ENCODE measurements around the gene DAPK2.

DAPK2 gene

GRCh38 chr15:63894662-63894949, 151.7 kb downstream of the DAPK2 start:
- H3K4me1 Mint-ChIP-seq, result peaks cover 37% of the 10 kb centered on the region
- no peak overlapping the region for H3K4me3 Mint-ChIP-seq
- no peaks in the 10 kb centered on the region for H3K36me3 Mint-ChIP-seq (ENCODE audit: low read depth)
- TF ChIP-seq CTCF (IDR thresholded peaks at IDR 0.05; ENCODE audit: unreplicated experiment in 3 of 3), result no peak
- H3K9me3 Mint-ChIP-seq, result no peaks in the 10 kb centered on the region
- peaks cover 23% of the 10 kb centered on the region for H3K27me3 Mint-ChIP-seq (ENCODE audit: low read depth)
- no peak overlapping the region for H3K27ac Mint-ChIP-seq

- H3K27ac Mint-ChIP-seq, result no peak overlapping the region
- H3K4me3 Mint-ChIP-seq, result no peak overlapping the region
- H3K27me3 Mint-ChIP-seq (ENCODE audit: low read depth), result peaks cover 23% of the 10 kb centered on the region
- no peak for TF ChIP-seq CTCF (IDR thresholded peaks at IDR 0.05; ENCODE audit: unreplicated experiment in 3 of 3)
- H3K4me1 Mint-ChIP-seq, result peaks cover 33% of the 10 kb centered on the region
- H3K9me3 Mint-ChIP-seq, result no peaks in the 10 kb centered on the region
- H3K36me3 Mint-ChIP-seq (ENCODE audit: low read depth), result no peaks in the 10 kb centered on the region
Observed at GRCh38 chr15:63893866-63894661, 152.2 kb downstream of the DAPK2 start.

GRCh38 chr15:63892794-63893441, 153.4 kb downstream of the DAPK2 start:
- TF ChIP-seq CTCF (IDR thresholded peaks at IDR 0.05; ENCODE audit: unreplicated experiment in 3 of 3), result no peak

GRCh38 chr15:63891768-63892133, 154.5 kb downstream of the DAPK2 start:
- TF ChIP-seq CTCF (IDR thresholded peaks at IDR 0.05; ENCODE audit: unreplicated experiment in 3 of 3), result no peak
- Mint-ChIP-seq H3K36me3 (ENCODE audit: low read depth) (no peaks in the 10 kb centered on the region), H3K9me3 (no peaks in the 10 kb centered on the region), H3K4me3 (no peak overlapping the region), H3K27ac (peak overlapping the region in 2 of 3 experiments; percentile 49 to 70), H3K27me3 (ENCODE audit: low read depth) (peaks cover 7% of the 10 kb centered on the region), H3K4me1 (peaks cover 22% of the 10 kb centered on the region)

More at GRCh38 chr15:63892794-63893441, 153.4 kb downstream of the DAPK2 start:
- no peak overlapping the region for H3K27ac Mint-ChIP-seq
- H3K9me3 Mint-ChIP-seq, result no peaks in the 10 kb centered on the region
- H3K4me1 Mint-ChIP-seq, result peaks cover 32% of the 10 kb centered on the region
- H3K36me3 Mint-ChIP-seq (ENCODE audit: low read depth), result no peaks in the 10 kb centered on the region
- H3K27me3 Mint-ChIP-seq (ENCODE audit: low read depth), result peaks cover 16% of the 10 kb centered on the region
- H3K4me3 Mint-ChIP-seq, result no peak overlapping the region

- peaks cover 7% of the 10 kb centered on the region for H3K27me3 Mint-ChIP-seq (ENCODE audit: low read depth)
- H3K9me3 Mint-ChIP-seq, result no peaks in the 10 kb centered on the region
- peaks cover 16% of the 10 kb centered on the region for H3K4me1 Mint-ChIP-seq
- peak; percentile 56 to 79 (median 65) for TF ChIP-seq CTCF (IDR thresholded peaks at IDR 0.05; ENCODE audit: unreplicated experiment in 3 of 3)
- H3K4me3 Mint-ChIP-seq, result no peak overlapping the region
- H3K27ac Mint-ChIP-seq, result peak overlapping the region in 2 of 3 experiments; percentile 49 to 70
- no peaks in the 10 kb centered on the region for H3K36me3 Mint-ChIP-seq (ENCODE audit: low read depth)
Observed at GRCh38 chr15:63891079-63891767, 155.1 kb downstream of the DAPK2 start.

Measured in nephron (organoid).